GM18499 (cell line): ENCODE results near the gene TTC39B.

Experiments used
- ATAC-seq: cut with Tn5 transposase; IDR thresholded peaks from one replicate; pipeline ENCODE4 v1.9.1; 2021; ENCODE audit warnings: moderate number of reproducible peaks; ENCODE audit not compliant: insufficient read depth, unreplicated experiment

Gene TTC39B

DNA sequence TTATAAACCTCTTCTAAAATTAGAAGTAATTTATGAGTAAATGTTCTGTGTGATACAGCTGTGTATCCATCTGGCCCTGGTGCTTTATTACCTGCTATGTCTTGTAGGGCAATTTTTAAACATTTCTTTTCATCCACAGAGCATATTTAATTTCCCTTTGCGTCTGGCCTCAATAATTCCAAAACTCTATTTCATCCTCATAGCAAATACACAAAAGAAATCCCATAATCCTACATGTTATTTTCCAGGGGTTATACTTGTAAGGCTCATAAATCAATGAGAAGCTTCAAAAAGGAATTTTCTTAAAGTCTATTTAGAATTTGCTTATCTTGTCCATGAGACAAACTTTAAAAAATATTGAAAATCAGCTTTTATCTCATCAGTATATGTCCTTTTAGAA lies 167.0 kb downstream of the TTC39B start:
- ATAC-seq = no peak

DNA sequence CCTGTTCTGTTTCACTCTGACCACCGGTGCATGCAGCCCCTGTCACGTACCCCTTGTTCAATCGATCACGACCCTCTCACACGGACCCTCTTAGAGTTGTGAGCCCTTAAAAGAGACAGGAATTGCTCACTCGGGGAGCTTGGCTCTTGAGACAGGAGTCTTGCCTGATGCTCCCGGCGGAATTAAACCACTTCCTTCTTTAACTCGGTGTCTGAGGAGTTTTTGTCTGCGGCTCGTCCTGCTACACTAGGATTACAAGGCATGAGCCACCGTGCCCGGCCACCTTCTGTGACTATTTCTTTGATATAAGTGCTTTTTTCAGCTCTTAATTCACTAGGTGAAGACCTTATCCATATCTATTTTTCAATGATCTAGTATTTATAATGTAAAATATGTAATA lies 167.5 kb downstream of the TTC39B start:
- no peak for ATAC-seq

DNA sequence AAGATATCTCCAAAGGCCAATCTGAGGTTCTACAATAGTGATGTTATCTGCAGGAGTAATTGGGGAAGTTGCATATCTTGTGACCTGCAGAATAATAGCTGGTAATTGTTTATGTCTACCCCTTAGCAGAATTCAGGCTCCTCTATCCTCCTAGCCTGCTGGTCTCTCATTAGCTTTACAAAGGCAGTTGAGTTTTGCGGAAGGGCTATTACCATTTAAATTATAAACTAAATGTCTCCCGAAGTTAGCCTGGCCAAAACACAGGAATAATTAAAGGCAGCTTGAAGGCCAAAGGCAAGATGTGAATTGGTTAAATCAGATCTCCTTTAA lies 168.7 kb downstream of the TTC39B start:
- no peak for ATAC-seq

DNA sequence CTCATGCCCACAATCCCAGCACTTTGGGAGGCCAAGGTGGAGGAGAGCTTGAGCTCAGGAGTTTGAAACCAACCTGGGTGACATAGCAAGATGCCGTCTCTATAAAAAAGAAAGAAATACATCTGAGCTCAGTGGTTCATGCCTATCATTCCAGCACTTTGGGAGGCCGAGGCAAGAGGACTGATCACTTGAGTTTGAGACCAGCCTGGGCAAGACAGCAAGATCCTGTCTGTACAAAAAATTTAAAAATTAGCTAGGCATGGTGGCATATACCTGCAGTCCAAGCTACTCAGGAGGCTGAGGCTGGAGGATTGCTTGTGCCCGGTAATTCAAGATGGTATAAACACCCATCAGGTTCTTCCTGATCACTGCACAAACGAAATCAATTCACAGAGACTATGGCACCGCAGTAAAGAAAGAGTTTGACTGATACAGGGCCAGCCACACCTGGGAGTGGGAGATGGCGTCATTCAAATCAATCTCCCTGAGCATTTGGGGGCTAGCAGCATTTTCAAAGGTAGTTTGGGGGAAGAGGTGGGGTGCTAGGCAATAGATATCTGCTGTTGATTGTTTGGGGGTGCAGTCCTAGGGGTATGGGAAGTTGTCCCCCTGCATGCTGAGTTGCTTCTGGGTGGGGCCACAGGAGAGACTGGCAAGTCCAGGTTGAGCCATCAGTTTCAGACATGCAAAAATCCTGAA lies 169.2 kb downstream of the TTC39B start:
- ATAC-seq = no peak

DNA sequence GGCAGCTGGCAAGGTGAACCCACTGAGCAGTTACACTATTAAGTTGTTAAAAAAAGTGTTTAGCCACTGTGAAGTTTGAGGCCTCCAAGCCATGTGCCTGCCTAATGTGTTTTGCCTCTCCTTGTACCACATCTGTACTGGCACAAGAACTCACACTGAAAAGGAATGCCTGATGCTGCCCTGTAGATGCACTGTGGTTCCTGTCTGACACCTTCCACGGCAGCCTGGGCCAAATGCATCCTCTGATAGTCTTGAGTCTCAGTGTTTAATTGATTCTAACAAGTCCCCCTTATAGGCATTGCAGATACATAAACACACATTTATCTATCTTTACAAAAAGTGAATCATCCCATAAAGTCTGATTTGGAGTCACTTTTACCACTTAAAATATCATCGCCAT lies 169.9 kb downstream of the TTC39B start:
- ATAC-seq = no peak

DNA sequence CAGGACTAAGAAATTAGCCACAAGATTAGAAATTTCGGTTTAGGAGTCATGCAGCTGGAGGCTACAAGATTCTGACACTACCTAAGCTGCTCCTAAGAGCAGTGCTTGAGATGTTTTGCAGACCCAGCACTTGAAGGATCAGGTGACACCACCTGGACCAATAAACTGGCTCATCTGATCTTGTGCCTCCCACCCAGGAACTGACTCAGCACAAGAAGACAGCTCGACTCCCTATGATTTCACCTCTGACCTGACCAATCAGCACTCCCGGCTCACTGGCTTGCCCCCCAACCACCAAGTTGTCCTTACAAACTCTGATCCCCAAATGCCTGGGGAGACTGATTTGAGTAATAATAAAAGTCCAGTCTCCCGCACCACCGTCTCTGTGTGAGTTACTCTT lies 170.4 kb downstream of the TTC39B start:
- ATAC-seq = no peak

DNA sequence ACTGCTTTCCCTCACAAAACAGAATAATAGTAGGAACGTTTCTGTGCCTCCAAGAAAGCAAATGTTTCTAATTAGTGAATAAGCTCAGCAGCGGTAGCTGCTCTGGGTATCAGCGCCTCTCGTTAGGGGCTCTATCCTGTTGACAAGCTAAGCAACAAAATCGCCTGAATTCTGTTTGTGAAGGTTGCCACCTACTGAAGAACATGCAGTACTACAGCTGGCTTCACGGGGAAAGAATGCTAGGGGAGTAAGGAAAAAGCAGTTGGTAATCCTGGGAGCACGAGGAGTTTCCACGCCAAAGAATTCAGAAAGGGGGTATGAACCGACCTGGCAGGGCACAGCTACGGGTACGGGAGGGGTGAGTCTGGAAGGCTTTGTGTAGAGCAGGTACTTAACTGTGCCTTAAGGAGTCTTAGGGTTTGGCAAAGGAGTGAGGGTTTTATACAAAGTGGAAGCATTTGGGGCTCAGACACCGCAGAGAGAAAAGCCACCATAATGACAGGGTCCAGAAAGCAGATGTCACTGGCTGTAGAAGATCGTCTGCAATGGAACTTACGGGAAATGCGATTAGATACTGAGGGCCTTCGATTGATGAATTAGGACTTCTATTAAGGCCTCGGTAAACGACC lies 171.7 kb downstream of the TTC39B start:
- peak; percentile 86 for ATAC-seq

DNA sequence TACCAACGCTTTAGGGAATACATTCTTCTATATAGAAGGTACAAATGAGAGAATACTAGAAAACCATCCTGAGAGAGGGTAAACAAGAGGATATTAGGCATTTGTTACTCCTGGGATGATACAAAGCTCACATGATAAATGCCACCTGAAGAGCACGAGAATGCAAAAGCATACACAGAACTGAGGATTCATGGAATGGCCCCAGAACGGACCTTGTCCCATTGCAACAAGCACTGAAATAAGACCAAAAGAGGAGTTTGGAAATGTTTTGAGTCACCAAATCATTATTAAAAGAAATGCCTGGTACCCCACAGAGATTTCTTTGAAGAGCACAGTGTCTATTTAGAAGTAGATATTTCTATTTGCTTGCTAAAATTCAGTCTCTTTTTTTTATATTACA lies 173.5 kb downstream of the TTC39B start:
- no peak for ATAC-seq

DNA sequence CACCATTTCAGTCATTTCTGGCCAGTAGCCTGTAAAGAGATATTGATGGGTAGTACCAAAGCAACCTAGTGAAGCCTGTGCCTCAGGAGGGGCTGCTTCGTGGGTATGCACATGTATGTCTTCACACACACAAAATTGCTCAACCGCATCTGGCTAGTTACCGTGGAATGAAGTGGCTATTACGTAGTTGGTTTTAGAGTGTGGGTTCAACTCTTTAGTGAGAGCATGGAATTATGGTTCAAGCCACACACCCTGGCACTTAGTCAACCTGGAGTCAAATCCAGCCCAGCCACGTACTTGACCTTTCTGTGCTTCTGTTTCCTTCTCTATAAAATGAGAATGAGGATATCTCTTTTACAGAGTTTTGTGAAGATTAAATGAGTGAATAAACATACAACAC lies 174.9 kb downstream of the TTC39B start:
- ATAC-seq = no peak

DNA sequence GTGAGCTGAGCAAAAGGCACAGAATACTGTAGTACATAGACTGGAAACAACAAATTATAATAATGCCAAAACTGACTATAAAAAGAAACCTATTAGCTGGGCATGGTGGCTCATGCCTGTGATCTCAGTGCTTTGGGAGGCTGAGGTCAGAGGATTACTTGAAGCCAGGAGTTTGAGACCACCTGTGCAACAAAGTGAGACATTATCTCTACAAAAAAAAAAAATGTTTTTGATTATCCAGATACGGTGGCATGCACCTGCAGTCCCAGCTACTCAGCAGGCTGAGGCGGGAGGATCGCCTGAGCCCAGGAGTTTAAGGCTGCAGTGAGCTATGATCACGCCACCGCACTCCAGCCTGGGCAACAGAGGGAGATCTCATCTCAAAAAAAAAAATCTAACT lies 175.9 kb downstream of the TTC39B start:
- no peak for ATAC-seq

DNA sequence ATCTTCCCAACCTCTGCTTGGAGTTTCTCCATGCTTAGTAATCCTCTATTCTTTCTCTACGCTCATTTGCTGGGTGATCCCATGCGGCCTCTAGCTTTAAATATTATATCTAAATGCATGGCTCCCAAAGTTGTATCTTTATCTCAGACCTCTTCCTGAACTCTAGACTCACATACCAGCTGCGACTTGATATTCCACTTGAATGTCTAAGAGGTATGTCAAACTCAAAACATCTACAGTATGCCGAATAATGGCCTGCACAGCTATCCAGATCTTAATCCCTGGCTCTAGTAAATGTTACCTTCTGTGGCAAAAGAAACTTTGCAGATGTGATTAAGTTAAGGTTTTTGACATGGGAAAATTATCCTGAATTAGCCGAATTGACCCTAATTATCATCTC lies 179.2 kb downstream of the TTC39B start:
- no peak for ATAC-seq

DNA sequence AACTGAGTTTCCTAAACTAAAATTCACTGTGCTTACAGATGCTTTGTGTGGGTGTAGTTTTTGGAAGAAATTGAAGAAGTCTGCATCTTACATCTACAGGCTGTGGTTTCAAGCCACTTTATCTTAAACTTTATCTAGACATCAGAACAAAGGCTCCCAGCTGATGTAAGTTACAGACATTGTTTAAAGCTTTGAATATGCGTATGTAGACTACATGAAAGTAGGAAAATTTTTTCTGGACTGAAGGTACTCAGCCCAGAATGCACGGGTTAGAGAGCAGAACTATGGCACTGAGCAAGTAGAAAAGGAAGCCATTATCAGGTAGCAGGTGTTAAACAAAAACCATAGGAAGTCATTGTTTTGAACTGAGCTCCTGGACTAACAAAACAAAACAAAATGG lies 185.4 kb downstream of the TTC39B start:
- no peak for ATAC-seq

DNA sequence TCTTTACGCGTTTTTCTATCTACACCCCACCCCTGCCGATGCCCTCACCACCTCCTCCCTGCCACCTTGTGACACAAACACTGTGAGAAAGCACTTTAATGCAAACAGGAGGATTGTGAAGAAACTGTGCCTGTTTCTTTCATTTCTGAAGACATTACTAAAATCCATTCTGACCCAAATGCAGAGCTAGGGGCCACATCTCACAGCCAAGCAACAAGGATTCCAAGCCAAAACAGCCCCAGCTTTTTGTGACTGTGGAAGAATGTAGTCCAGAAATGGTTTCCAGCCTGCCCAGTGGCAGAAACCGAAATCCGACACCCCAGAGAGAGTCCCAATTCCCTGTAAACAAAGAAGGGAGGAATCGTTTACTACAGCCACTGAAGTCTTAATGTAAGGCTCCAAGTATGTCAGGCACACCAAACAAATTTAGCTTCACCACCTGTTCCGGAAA lies 190.9 kb downstream of the TTC39B start:
- no peak for ATAC-seq

DNA sequence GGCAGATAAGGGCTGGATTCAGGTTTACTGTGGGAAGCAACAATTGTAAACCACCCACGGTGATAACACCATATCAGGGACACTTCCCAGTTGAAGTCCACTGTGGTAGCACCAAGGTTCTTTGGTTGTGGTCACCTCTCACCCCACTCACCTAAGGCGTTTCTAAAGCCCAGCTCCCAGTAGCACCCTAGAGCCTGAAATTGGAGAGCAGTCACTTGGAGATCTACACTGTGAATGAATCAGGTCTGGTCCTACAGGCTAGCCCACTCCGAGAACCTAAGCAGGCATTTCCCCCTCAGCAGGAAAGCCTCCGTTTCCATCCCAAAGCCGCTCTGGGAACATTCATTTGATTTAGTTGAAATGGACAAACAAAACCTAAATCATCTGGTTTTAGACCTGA lies 191.3 kb downstream of the TTC39B start:
- no peak for ATAC-seq

DNA sequence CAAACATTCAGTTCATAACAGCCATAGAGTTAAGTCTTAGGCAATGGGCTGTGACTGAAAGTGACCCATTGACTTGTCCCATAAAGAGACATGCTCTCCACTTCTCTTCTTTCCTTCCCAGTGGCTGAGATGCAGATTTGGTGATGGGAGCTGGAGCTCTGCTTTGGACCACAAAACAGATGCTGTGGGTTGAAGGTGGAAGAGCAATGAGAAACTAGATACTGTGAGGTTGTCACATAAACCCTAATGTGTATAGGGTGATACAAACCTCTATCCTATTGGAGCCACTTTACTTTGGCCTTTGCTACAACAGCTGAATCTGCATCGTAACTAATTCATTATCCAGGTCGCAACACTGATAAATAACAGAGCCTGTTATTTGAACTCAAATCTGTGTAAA lies 192.0 kb downstream of the TTC39B start:
- ATAC-seq = no peak
